Natural killer cell treated with Interleukin-12 subunit alpha and Interleukin-12 subunit beta and Interleukin-15 and Interleukin-18, amount 100 ng/mL, for 72 hours (primary cell): ENCODE data around the gene ENO3. TPM values are rescaled to one million over a fixed set of nuclear protein-coding genes. Genes with fewer than 3 reads are reported as not detected.
A peak's percentile ranks its signal among the peaks of the same experiment; 100 is the strongest.

Experiments
- ATAC-seq, 2 donors: fragments of 150-1000 bp; cut with Tn5 transposase in 1 of 2; sonication (Bioruptor Pico), chemical (Tn5 transposase) in 1 of 2; 2 replicates each; pipeline ENCODE4 v1.10.0; 2021
- DNase-seq: peaks from one replicate; pipeline ENCODE4 v3.0.0; 2022; ENCODE audit warnings: low spot score
- H3K27ac Mint-ChIP-seq, 2 donors: 1 replicate in 1 of 2; 2 replicates in 1 of 2; pipeline ENCODE4 v1.8.0; 2022; ENCODE audit warnings: mixed read lengths in 2 of 2, mild to moderate bottlenecking in 1 of 2, moderate library complexity in 1 of 2
- H3K27me3 Mint-ChIP-seq, 2 donors: 1 replicate in 1 of 2; 2 replicates in 1 of 2; pipeline ENCODE4 v1.8.0; 2022; ENCODE audit warnings: mixed read lengths in 2 of 2
- H3K36me3 Mint-ChIP-seq: one replicate; pipeline ENCODE4 v1.8.0; 2022; ENCODE audit warnings: mixed read lengths
- H3K4me1 Mint-ChIP-seq, 2 donors: 1 replicate in 1 of 2; 2 replicates in 1 of 2; pipeline ENCODE4 v1.8.0; 2022; ENCODE audit warnings: low read depth in 2 of 2, mixed read lengths in 2 of 2, mild to moderate bottlenecking in 1 of 2
- H3K4me3 Mint-ChIP-seq: one replicate; pipeline ENCODE4 v1.8.0; 2022; ENCODE audit warnings: mixed read lengths
- H3K9me3 Mint-ChIP-seq: 2 replicates; pipeline ENCODE4 v1.8.0; 2022; ENCODE audit warnings: mixed read lengths
- total RNA-seq, 2 donors: library from RNA; stranded (reverse); gene quantifications; one replicate each; pipeline ENCODE4 v1.2.3, GENCODE V29; 2022

Gene ENO3
- total RNA-seq, 2 donors from 2014 or later, result 8.7 to 26.1 TPM

DNA sequence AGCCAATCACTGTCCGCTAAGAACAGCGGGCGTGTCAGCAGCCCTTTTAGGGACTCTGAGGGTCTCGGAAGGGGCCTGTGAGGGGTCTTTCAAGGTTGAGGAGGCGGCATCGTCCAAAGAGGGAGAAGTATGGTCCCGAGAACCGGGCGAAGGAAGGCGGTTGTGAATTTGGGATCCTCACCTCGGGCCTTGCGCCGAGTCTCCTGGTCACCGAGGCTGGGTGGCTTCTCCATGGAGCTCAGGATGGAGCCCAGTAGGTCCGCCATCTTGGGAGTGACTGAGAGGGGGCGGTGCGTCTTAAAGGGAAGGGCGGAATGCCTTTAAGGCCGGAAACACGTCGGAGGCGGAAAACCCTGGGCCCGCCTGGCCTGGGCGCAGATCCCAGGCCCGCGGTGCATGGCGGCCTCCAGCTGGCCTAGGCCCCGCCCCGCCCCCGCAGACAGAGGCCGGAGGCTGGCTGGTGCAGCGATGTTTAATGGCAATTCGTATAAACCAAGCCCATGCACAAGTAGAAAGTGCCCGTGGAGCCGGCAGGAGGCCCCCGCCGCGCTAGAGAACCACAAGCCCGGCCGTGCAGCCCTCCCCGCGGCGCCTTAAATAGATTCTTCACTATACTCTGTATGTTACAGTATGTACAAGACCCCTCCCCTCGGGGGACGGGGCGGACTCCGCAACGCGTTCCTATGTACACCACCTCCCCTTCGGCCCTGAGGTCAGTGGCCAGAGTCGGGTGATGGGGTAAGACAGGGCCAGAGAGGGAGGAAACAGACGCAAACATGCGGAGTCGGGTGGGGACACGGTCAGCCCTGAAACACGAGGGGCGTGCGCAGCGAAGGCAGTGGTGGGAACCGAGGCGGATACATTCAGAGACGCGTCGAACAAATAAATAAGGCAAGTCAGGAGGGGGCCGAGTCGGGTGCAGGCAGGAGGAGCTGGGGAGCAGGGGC, 16.9 kb downstream of the ENO3 start, which contains the start of gene SPAG7:
TSS of gene SPAG7 (minus strand) at position 279 of the 947 bp plus-strand sequence. CDS start at position 266, 13 bp downstream.
- H3K27ac Mint-ChIP-seq, result no peak within 1 kb of the TSS
- H3K36me3 Mint-ChIP-seq, result no peaks in the 10 kb centered on the region
- ATAC-seq (peak; percentile 85 to 89), DNase-seq (peak; percentile 94)
- no peaks in the 10 kb centered on the region for H3K27me3 Mint-ChIP-seq
- H3K4me3 Mint-ChIP-seq, result no peak within 1 kb of the TSS
- H3K9me3 Mint-ChIP-seq, result no peaks in the 10 kb centered on the region
- H3K4me1 Mint-ChIP-seq, result peaks cover 17 to 20% of the 10 kb centered on the region in 2 donors

DNA sequence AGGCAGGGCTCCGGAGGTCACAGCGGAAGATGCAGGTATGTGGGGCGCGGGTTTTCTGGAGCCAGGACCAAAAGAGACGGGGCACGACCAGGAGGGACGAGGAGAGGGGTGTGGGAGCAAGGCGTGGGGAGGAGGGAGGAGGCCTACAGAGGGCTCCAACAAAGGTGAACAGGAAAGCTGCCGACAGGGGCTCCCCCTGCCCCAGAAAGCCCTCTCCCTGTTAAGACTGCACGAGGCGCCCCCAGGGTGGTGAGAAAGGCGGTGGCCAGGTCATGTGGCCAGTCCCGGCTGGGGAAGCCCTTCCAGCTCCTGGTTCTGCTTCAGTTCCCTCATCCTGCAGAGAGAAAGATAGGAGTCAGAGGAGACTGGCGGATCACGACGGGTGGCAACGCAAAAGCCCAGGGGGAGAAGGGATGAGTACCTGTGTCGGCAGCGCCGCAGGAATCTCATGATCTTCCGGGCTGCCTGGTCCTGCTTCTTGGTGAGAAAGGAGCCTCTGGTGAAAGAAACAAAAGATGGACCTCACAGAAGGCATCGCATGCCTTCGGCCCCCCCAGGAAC, 17.6 kb downstream of the ENO3 start:
- DNase-seq, result no peak
- Mint-ChIP-seq H3K27me3 (no peaks in the 10 kb centered on the region), H3K36me3 (no peaks in the 10 kb centered on the region)

DNA sequence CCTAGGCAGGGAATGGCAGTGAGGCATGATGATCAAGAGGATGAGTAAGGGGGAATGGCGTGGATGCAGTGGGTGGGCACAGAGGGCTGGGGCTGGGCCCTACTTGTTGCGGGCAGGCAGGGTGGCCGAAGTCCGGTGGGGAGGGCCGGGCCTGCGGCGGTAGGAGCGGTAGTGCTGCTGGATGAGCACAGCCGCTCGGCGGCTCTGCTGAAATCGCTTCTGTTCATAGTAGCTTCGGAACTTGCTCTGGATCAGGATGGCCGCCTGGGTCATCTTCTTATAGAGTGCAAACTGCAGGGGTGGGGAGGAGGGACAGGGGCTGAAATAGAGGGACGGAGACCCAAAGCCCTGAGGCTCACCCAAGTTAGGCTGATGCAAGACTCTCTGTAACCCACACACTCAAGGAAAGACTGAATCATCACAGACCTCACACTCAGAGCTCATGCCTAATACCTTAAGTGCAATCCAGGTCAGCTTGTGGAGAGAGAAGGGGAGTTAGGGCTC, 18.2 kb downstream of the ENO3 start:
- no peaks in the 10 kb centered on the region for H3K36me3 Mint-ChIP-seq
- H3K4me3 Mint-ChIP-seq, result no peak overlapping the region
- H3K9me3 Mint-ChIP-seq, result no peaks in the 10 kb centered on the region
- ATAC-seq (no peak), DNase-seq (no peak)
- no peak overlapping the region for H3K27ac Mint-ChIP-seq
- H3K27me3 Mint-ChIP-seq, result no peaks in the 10 kb centered on the region
- peaks cover 17 to 25% of the 10 kb centered on the region in 2 donors for H3K4me1 Mint-ChIP-seq

More for the DNA sequence above, 17.6 kb downstream of the ENO3 start:
- H3K4me3 Mint-ChIP-seq, result no peak overlapping the region
- peaks cover 17 to 22% of the 10 kb centered on the region in 2 donors for H3K4me1 Mint-ChIP-seq
- ATAC-seq, result no peak
- H3K9me3 Mint-ChIP-seq, result no peaks in the 10 kb centered on the region
- no peak overlapping the region for H3K27ac Mint-ChIP-seq

DNA sequence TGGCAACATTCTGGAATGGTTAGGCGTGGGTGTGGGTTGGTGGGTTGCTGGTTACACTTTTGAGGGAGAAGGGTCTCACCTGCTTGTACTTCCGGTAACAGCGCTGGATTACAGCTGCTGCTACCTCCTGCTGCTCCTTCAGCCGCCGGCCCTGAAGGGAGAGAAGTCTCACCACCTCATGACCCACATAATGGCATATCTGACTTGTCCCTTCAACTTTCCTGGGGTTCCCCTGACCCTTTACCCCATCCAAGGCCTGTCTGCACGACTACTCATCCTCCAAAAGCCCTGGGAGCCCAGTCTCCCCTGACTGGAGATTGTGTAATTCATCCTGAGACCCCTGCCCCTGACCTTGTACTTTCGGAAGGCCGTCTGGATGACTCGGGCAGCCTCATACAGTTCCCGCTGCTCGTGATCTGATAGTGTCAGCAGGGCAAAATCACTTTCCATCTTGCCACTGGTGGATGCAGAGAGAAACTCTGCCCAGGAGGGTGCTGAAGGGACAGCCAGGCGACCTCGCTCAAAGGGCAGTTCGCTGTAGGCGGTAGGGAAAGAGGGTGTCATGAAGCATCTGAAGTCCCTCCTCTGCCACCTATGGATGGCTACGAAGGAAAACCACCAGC, 18.7 kb downstream of the ENO3 start:
- Mint-ChIP-seq H3K36me3 (no peaks in the 10 kb centered on the region), H3K4me1 (peaks cover 17 to 25% of the 10 kb centered on the region in 2 donors), H3K9me3 (no peaks in the 10 kb centered on the region), H3K27ac (no peak overlapping the region), H3K4me3 (no peak overlapping the region), H3K27me3 (no peaks in the 10 kb centered on the region)
- DNase-seq (no peak), ATAC-seq (no peak)

GRCh38 chr17:4970273-4970672, 19.4 kb downstream of the ENO3 start:
- H3K4me3 Mint-ChIP-seq, result no peak overlapping the region
- peaks cover 16 to 26% of the 10 kb centered on the region in 2 donors for H3K4me1 Mint-ChIP-seq
- DNase-seq (no peak), ATAC-seq (no peak)
- peaks cover 4% of the 10 kb centered on the region for H3K36me3 Mint-ChIP-seq
- H3K27ac Mint-ChIP-seq, result no peak overlapping the region
- H3K9me3 Mint-ChIP-seq, result no peaks in the 10 kb centered on the region
- no peaks in the 10 kb centered on the region for H3K27me3 Mint-ChIP-seq

GRCh38 chr17:4971826-4972225, 20.9 kb downstream of the ENO3 start:
- H3K4me3 Mint-ChIP-seq, result no peak overlapping the region
- ATAC-seq, result no peak
- H3K9me3 Mint-ChIP-seq, result no peaks in the 10 kb centered on the region
- no peaks in the 10 kb centered on the region for H3K27me3 Mint-ChIP-seq
- H3K4me1 Mint-ChIP-seq, result peaks cover 5 to 20% of the 10 kb centered on the region in 2 donors
- no peak for DNase-seq
- H3K27ac Mint-ChIP-seq, result no peak overlapping the region
- peaks cover 9% of the 10 kb centered on the region for H3K36me3 Mint-ChIP-seq

DNA sequence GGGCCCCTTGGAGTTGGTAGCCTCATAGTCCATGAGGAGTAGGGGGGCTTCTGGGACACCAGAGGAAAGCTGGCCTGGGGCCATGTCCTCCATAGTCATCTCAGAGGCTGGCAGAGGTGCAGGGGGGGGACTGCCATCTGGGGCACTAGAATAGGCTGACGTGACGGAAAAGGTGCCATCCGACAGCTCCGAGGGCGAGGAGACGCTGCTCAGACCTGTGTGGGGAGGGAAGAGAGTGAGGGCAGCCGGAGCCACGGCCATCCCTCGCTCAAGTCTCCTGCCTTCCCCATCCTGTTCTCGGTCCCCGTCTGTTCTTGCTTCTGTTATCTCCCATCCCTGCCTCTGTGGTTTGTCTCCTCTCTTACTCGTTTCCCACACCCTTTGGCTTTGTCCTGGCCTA, 21.4 kb downstream of the ENO3 start:
- DNase-seq, result no peak
- Mint-ChIP-seq H3K4me3 (no peak overlapping the region), H3K36me3 (peaks cover 9% of the 10 kb centered on the region), H3K27ac (no peak overlapping the region), H3K4me1 (peaks cover 5 to 20% of the 10 kb centered on the region in 2 donors), H3K9me3 (no peaks in the 10 kb centered on the region), H3K27me3 (no peaks in the 10 kb centered on the region)
- no peak for ATAC-seq

- Mint-ChIP-seq H3K36me3 (peaks cover 9% of the 10 kb centered on the region), H3K27ac (no peak overlapping the region), H3K4me1 (peaks cover 5 to 20% of the 10 kb centered on the region in 2 donors), H3K4me3 (no peak overlapping the region), H3K9me3 (no peaks in the 10 kb centered on the region), H3K27me3 (no peaks in the 10 kb centered on the region)
- no peak for DNase-seq
- ATAC-seq, result no peak
Measured at GRCh38 chr17:4972752-4973151, 21.8 kb downstream of the ENO3 start.

GRCh38 chr17:4973256-4974114, 22.6 kb downstream of the ENO3 start:
- ATAC-seq (no peak), DNase-seq (no peak)
- Mint-ChIP-seq H3K4me1 (peaks cover 5 to 20% of the 10 kb centered on the region in 2 donors), H3K27ac (peak overlapping the region in 1 of 2 donors; percentile 68), H3K4me3 (no peak overlapping the region), H3K36me3 (peaks cover 9% of the 10 kb centered on the region), H3K9me3 (no peaks in the 10 kb centered on the region), H3K27me3 (no peaks in the 10 kb centered on the region)

DNA sequence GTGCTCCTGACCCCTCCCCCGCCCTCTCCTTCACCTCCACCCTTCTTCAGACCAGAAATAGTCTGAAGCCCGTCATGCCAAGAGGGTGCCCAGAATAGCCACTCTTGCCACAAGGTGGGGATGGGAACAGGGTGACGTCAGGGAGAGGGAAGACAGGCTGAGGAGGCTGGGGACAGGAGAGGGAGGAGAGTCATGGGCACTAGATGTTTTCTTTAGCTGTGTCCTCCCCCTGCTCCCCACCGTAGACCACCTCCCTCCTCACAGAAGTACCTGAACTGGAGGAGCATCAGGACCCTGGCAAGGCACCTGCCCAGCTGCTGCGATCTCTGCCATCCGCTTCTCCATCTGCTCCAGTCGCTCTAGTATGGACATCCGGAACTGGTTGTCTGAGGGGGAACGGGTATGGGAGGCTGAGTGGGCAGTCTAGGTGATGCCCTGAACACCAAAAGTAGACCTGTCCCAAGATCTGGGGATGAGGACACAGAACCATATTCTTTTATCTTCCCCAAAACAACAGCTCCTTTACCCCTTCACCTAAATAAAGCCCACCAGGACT, 23.3 kb downstream of the ENO3 start:
- H3K27ac Mint-ChIP-seq, result peak overlapping the region in 1 of 2 donors; percentile 68
- peaks cover 5 to 20% of the 10 kb centered on the region in 2 donors for H3K4me1 Mint-ChIP-seq
- peaks cover 9% of the 10 kb centered on the region for H3K36me3 Mint-ChIP-seq
- no peak for DNase-seq
- H3K27me3 Mint-ChIP-seq, result no peaks in the 10 kb centered on the region
- no peaks in the 10 kb centered on the region for H3K9me3 Mint-ChIP-seq
- no peak overlapping the region for H3K4me3 Mint-ChIP-seq
- ATAC-seq, result no peak

GRCh38 chr17:4978726-4979125, 27.8 kb downstream of the ENO3 start:
- Mint-ChIP-seq H3K9me3 (no peaks in the 10 kb centered on the region), H3K4me1 (peaks cover 9 to 28% of the 10 kb centered on the region in 2 donors), H3K27ac (no peak overlapping the region), H3K27me3 (no peaks in the 10 kb centered on the region), H3K4me3 (no peak overlapping the region), H3K36me3 (peaks cover 21% of the 10 kb centered on the region)
- no peak for DNase-seq
- no peak for ATAC-seq

DNA sequence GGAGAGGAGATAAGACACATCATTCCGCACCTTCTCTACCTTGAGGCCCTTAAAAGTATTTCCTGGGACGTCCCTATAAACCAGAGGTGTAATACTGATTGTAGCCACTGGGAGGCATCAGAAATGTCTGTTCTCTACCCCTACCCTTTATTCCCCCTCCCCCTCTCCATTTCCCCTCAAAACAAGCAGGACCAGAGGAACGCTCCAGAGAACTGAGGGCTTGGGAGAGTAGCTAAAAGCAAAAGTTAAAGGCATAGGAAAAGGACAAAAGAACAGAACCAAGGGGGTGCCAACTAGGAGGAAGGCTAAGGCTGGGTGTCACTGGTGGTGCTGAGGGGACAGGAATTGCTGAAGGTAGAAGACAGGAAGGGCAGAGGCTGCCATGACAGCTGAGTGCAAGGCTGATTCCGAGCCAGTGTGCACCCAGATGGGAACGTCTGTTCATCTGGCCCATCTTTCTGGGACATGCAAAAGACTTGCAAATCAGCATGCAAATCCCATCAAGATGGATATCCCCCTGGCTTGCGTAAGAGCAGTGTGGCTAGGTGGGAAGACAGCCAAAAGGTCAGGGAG, 29.8 kb downstream of the ENO3 start:
- no peak for DNase-seq

More for the DNA sequence above, 29.8 kb downstream of the ENO3 start:
- Mint-ChIP-seq H3K4me3 (no peak overlapping the region), H3K27me3 (no peaks in the 10 kb centered on the region), H3K27ac (peak overlapping the region; percentile 21 to 72), H3K4me1 (peaks cover 11 to 26% of the 10 kb centered on the region in 2 donors), H3K36me3 (peaks cover 18% of the 10 kb centered on the region), H3K9me3 (no peaks in the 10 kb centered on the region)
- peak; percentile 65 to 69 for ATAC-seq
